WTC11 (cell line): Measurements from ENCODE around the gene TMEM187. TPM values are rescaled to one million over a fixed set of nuclear protein-coding genes. Genes with fewer than 3 reads are reported as not detected.
A peak's percentile ranks its signal among the peaks of the same experiment; 100 is the strongest.

Experiments used
- ATAC-seq: fragments of 200-7000 bp; cut with Tn5 transposase; 2 replicates; pipeline ENCODE4 v1.10.0; 2021; ENCODE audit warnings: mild to moderate bottlenecking, moderate library complexity
- CTCF ChIA-PET: fragments of 300-600 bp; sonication (Branson Sonifier 250); formaldehyde crosslinking; loops from one replicate; lab custom pipeline; 2021; ENCODE audit warnings: antibody characterized with exemption; lab: Charles Lee
- POLR2A ChIA-PET: fragments of 350-600 bp; sonication (Branson Sonifier 250); formaldehyde crosslinking; loops from one replicate; lab custom pipeline; 2021; ENCODE audit warnings: antibody characterized with exemption; lab: Charles Lee
- DNase-seq: peaks from one replicate; pipeline ENCODE4 v3.0.0; 2021; ENCODE audit warnings: low spot score
- H3K27ac Mint-ChIP-seq: 2 replicates; pipeline ENCODE4 v1.8.0; 2021; ENCODE audit warnings: mixed read lengths
- H3K27me3 Mint-ChIP-seq: 2 replicates; pipeline ENCODE4 v1.8.0; 2021; ENCODE audit warnings: low read depth, mild to moderate bottlenecking, moderate library complexity, mixed read lengths
- H3K36me3 Mint-ChIP-seq: 2 replicates; pipeline ENCODE4 v1.8.0; 2021; ENCODE audit warnings: mixed read lengths
- H3K4me1 Mint-ChIP-seq: 2 replicates; pipeline ENCODE4 v1.8.0; 2022; ENCODE audit warnings: mixed read lengths
- H3K4me3 Mint-ChIP-seq: 2 replicates; pipeline ENCODE4 v1.8.0; 2021; ENCODE audit warnings: mild to moderate bottlenecking, moderate library complexity, mixed read lengths
- H3K9me3 Mint-ChIP-seq: 2 replicates; pipeline ENCODE4 v1.8.0; 2021; ENCODE audit warnings: mixed read lengths
- CREB1 ChIP-seq: sonication (generic); formaldehyde crosslinking; IDR thresholded peaks from 2 replicates; pipeline ENCODE4 v1.8.0; 2023; ENCODE audit warnings: mild to moderate bottlenecking, missing genetic modification reagents
- ZNF219 ChIP-seq: sonication (generic); formaldehyde crosslinking; IDR thresholded peaks from 2 replicates; pipeline ENCODE4 v1.8.0; 2023; ENCODE audit warnings: missing genetic modification reagents, mild to moderate bottlenecking, borderline replicate concordance
- microRNA-seq: library from miRNA; unstranded; fragments of <30 nt; microRNA quantifications from one replicate; pipeline ENCODE4 v1.2.0, GENCODE V29; 2022; ENCODE audit warnings: borderline number of aligned reads
- total RNA-seq: library from RNA; stranded (reverse); gene quantifications from 3 replicates; pipeline ENCODE4 v1.2.3, GENCODE V29; 2021
- TF ChIP-seq, protein P1 (sequence below): sonication (generic); formaldehyde crosslinking; IDR thresholded peaks from 2 replicates; pipeline ENCODE4 v1.8.0; 2022; ENCODE audit warnings: missing genetic modification reagents
- TF ChIP-seq, protein P2 (sequence below): sonication (generic); formaldehyde crosslinking; IDR thresholded peaks from 2 replicates; pipeline ENCODE4 v1.8.0; 2023; ENCODE audit warnings: missing genetic modification reagents

Gene TMEM187
- total RNA-seq, 1 experiment from 2014 or later: 8.4 TPM

DNA sequence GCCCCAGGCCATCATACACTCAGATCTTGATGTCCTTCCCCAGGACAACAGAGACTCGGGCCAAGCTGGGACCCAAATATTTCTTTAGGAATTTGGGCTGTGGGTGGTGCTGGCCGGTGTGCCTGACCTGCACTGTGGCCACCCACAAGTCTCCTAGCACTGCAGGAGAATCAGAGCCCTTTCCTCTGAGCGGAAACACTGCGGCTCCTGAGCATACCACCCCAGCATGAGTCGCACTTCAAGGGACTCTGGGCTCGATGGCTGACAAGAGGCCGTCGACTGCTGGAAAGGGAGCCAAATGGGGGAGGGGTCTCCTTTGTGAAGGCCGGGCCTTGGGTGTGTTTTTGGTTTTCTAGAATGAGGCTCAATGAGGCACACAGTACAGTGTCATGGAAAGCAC lies 60.1 kb downstream of the TMEM187 start:
- H3K36me3 Mint-ChIP-seq: peaks cover 13% of the 10 kb centered on the region
- no peaks in the 10 kb centered on the region for H3K27me3 Mint-ChIP-seq
- peaks cover 42% of the 10 kb centered on the region for H3K4me1 Mint-ChIP-seq
- ChIA-PET POLR2A (no interaction called here), CTCF (no interaction called here)
- no peaks in the 10 kb centered on the region for H3K9me3 Mint-ChIP-seq
- ATAC-seq (peak; percentile 55), DNase-seq (no peak)
- H3K4me3 Mint-ChIP-seq: no peak overlapping the region
- peak overlapping the region; percentile 95 for H3K27ac Mint-ChIP-seq
- TF ChIP-seq, protein P1, sequence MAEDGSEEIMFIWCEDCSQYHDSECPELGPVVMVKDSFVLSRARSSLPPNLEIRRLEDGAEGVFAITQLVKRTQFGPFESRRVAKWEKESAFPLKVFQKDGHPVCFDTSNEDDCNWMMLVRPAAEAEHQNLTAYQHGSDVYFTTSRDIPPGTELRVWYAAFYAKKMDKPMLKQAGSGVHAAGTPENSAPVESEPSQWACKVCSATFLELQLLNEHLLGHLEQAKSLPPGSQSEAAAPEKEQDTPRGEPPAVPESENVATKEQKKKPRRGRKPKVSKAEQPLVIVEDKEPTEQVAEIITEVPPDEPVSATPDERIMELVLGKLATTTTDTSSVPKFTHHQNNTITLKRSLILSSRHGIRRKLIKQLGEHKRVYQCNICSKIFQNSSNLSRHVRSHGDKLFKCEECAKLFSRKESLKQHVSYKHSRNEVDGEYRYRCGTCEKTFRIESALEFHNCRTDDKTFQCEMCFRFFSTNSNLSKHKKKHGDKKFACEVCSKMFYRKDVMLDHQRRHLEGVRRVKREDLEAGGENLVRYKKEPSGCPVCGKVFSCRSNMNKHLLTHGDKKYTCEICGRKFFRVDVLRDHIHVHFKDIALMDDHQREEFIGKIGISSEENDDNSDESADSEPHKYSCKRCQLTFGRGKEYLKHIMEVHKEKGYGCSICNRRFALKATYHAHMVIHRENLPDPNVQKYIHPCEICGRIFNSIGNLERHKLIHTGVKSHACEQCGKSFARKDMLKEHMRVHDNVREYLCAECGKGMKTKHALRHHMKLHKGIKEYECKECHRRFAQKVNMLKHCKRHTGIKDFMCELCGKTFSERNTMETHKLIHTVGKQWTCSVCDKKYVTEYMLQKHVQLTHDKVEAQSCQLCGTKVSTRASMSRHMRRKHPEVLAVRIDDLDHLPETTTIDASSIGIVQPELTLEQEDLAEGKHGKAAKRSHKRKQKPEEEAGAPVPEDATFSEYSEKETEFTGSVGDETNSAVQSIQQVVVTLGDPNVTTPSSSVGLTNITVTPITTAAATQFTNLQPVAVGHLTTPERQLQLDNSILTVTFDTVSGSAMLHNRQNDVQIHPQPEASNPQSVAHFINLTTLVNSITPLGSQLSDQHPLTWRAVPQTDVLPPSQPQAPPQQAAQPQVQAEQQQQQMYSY (CRISPR knock-in tag): no peak
- TF ChIP-seq CREB1 (no peak), ZNF219 (CRISPR knock-in tag) (no peak)
- TF ChIP-seq, protein P2, sequence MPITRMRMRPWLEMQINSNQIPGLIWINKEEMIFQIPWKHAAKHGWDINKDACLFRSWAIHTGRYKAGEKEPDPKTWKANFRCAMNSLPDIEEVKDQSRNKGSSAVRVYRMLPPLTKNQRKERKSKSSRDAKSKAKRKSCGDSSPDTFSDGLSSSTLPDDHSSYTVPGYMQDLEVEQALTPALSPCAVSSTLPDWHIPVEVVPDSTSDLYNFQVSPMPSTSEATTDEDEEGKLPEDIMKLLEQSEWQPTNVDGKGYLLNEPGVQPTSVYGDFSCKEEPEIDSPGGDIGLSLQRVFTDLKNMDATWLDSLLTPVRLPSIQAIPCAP (CRISPR knock-in tag): no peak

Small RNA genes within 50 kb of the gene (microRNA-seq; reads per million reads assigned to microRNA genes)
- gene MIR3202-1 (not detected), gene MIR3202-2 (not detected), gene MIR718 (not detected)

Other genes starting within 250 kb of the TMEM187 start
- gene BCAP31, start 248.4 kb upstream of the TMEM187 start, total RNA-seq: 142 to 150 TPM (median 144 TPM) in 3 replicates
- 9.1 to 10.4 TPM (median 9.5 TPM) in 3 replicates for gene ABCD1, start 247.9 kb upstream of the TMEM187 start, total RNA-seq
- gene PLXNB3, start 208.5 kb upstream of the TMEM187 start, total RNA-seq: 2.5 to 4.2 TPM (median 2.9 TPM) in 3 replicates
- gene SRPK3, start 191.7 kb upstream of the TMEM187 start, total RNA-seq: not detected in 3 replicates
- gene IDH3G, start 178.4 kb upstream of the TMEM187 start, total RNA-seq: 50.4 to 52.9 TPM (median 52.4 TPM) in 3 replicates
- 203 to 237 TPM (median 232 TPM) in 3 replicates for gene SSR4, start 178.1 kb upstream of the TMEM187 start, total RNA-seq
- gene PDZD4, start 142.2 kb upstream of the TMEM187 start, total RNA-seq: 120 to 175 TPM (median 161 TPM) in 3 replicates
- 40.2 to 55.2 TPM (median 49.4 TPM) in 3 replicates for gene L1CAM, start 86.6 kb upstream of the TMEM187 start, total RNA-seq
- 0.11 TPM in 1 of 3 replicates, not detected in the others for gene AVPR2, start 68.1 kb upstream of the TMEM187 start, total RNA-seq
- gene ARHGAP4, start 46.5 kb upstream of the TMEM187 start, total RNA-seq: 52.1 to 66.9 TPM (median 65.3 TPM) in 3 replicates
- gene NAA10, start 37.7 kb upstream of the TMEM187 start, total RNA-seq: 97.1 to 107 TPM (median 101 TPM) in 3 replicates
- 14.0 to 18.6 TPM (median 16.2 TPM) in 3 replicates for gene RENBP, start 28.1 kb upstream of the TMEM187 start, total RNA-seq
- gene HCFC1, start 936 bp upstream of the TMEM187 start, total RNA-seq: 121 to 130 TPM (median 125 TPM) in 3 replicates
- gene IRAK1, start 47.1 kb downstream of the TMEM187 start, total RNA-seq: 32.1 to 48.0 TPM (median 45.2 TPM) in 3 replicates
- gene MECP2, start 125.0 kb downstream of the TMEM187 start, total RNA-seq: 28.7 to 36.2 TPM (median 33.7 TPM) in 3 replicates
- gene OPN1LW, start 171.5 kb downstream of the TMEM187 start, total RNA-seq: not detected in 3 replicates
- gene OPN1MW, start 209.8 kb downstream of the TMEM187 start, total RNA-seq: not detected in 3 replicates
- not detected in 3 replicates for gene OPN1MW2, start 247.0 kb downstream of the TMEM187 start, total RNA-seq